Stimulated activated CD4-positive, alpha-beta T cell treated with anti-CD3 and anti-CD28 coated beads, Interleukin-4, amount 100 ng/mL, for 48 hours (primary cell): ENCODE data around the gene TBPL2.
A peak's percentile ranks its signal among the peaks of the same experiment; 100 is the strongest.
"Not testable (repeated sequence)": the region's sequence is repeated elsewhere in the genome, so short reads cannot be mapped to it uniquely, and the experiment has no call there.

Source experiments
- DNase-seq, 2 donors: peaks; one replicate each; pipeline ENCODE4 v3.0.0-alpha.2; 2020; ENCODE audit warnings: low read depth in 2 of 2

TBPL2 gene

GRCh38 chr14:55441286-55441685 lies 870 bp upstream of the TBPL2 start:
- DNase-seq, result no peak

- no peak for DNase-seq
These were observed 2.2 kb downstream of the TBPL2 start for GRCh38 chr14:55438066-55438683.

- no peak for DNase-seq
These were observed 3.5 kb downstream of the TBPL2 start for GRCh38 chr14:55436931-55437330.

- no peak for DNase-seq
These were observed 3.9 kb downstream of the TBPL2 start for GRCh38 chr14:55436519-55436918.

- no peak for DNase-seq
These were observed 5.6 kb downstream of the TBPL2 start for GRCh38 chr14:55434805-55435174.

GRCh38 chr14:55433880-55434804 lies 6.3 kb downstream of the TBPL2 start:
- no peak for DNase-seq

GRCh38 chr14:55432628-55433027 lies 7.8 kb downstream of the TBPL2 start:
- DNase-seq, result no peak

GRCh38 chr14:55430024-55430690 lies 10.3 kb downstream of the TBPL2 start:
- peak in 1 of 2 donors; percentile 41 for DNase-seq

- no peak for DNase-seq
These were observed 13.0 kb downstream of the TBPL2 start for GRCh38 chr14:55427439-55427838.

- no peak for DNase-seq
These were observed 13.5 kb downstream of the TBPL2 start for GRCh38 chr14:55426891-55427290.

GRCh38 chr14:55425091-55425490 lies 15.3 kb downstream of the TBPL2 start:
- DNase-seq, result no peak

- no peak for DNase-seq
These were observed 16.4 kb downstream of the TBPL2 start for GRCh38 chr14:55423969-55424368.

- DNase-seq, result not testable (repeated sequence)
These were observed 18.1 kb downstream of the TBPL2 start for GRCh38 chr14:55422338-55422737.

GRCh38 chr14:55419663-55420062 lies 20.8 kb downstream of the TBPL2 start:
- no peak for DNase-seq

GRCh38 chr14:55418411-55418810 lies 22.0 kb downstream of the TBPL2 start:
- no peak for DNase-seq

GRCh38 chr14:55417955-55418354 lies 22.5 kb downstream of the TBPL2 start:
- DNase-seq, result no peak

GRCh38 chr14:55416866-55417265 lies 23.6 kb downstream of the TBPL2 start:
- peak in 1 of 2 donors; percentile 40 for DNase-seq

GRCh38 chr14:55414551-55414950 lies 25.9 kb downstream of the TBPL2 start:
- no peak for DNase-seq

GRCh38 chr14:55412676-55413075 lies 27.7 kb downstream of the TBPL2 start:
- DNase-seq, result no peak

GRCh38 chr14:55411426-55412389 lies 28.7 kb downstream of the TBPL2 start, which contains the start of gene ATG14:
ATG14 (minus strand) TSS chr14:55411830; CDS start chr14:55411822, 8 bp downstream.
- peak; percentile 63 for DNase-seq

- no peak for DNase-seq
These were observed 29.5 kb downstream of the TBPL2 start for GRCh38 chr14:55410876-55411275.
